SH-SY5Y (cell line): ENCODE measurements around the gene ZNF598.

Experiments
- GATA2 ChIP-seq: IDR thresholded peaks from 2 replicates; pipeline ENCODE4 v1.6.1; 2011; ENCODE audit warnings: mild to moderate bottlenecking, low read depth, low read length
- GATA3 ChIP-seq: IDR thresholded peaks from 2 replicates; pipeline ENCODE4 v1.6.1; 2011; ENCODE audit warnings: low read depth, mild to moderate bottlenecking, low read length, moderate library complexity

Gene ZNF598

DNA sequence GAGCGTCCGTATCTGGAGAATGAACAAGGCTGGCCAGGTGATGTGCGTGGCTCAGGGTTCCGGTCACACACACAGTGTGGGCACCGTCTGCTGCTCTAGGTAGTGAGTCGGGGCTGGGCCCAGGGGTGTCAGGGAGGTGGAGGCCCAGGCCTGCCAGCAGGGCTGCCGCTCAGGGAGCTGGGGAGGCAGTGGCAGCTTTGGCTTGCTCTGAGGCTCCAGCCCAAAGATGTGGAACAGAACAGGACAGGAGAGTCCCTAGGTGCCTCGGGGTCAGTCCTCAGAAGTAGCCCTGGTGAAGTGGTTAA is 33.5 kb downstream of the ZNF598 start:
- TF ChIP-seq GATA2 (no peak), GATA3 (no peak)

DNA sequence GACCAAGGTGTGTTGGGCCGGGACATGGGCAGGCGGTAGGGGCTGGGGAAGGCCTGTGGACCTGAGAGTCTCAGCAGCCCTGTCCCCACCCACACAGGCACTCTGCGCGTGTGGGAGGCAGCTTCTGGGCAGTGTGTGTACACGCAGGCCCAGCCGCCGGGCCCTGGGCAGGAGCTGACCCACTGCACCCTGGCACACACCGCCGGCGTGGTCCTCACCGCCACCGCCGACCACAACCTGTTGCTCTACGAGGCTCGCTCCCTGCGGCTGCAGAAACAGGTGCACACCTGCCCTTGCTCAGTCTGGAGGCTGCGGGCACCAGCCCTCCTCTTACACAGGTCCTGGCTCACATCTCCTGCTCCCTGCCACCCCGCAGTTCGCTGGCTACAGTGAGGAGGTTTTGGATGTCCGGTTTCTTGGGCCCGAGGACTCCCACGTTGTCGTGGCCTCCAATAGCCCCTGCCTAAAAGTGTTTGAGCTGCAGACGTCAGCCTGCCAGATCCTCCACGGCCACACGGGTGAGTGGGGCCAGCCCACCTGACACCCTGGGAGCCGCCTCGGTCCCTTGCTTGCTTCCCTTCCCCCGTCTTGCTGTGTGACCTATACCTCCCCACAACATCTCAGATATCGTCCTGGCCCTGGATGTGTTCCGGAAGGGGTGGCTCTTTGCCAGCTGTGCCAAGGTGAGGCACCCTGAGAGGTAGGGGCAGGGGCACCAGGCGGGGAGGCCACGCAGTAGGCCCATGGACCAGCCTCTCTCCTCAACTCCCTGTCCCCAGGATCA is 34.0 kb downstream of the ZNF598 start:
- no peak for TF ChIP-seq GATA2
- no peak for TF ChIP-seq GATA3

DNA sequence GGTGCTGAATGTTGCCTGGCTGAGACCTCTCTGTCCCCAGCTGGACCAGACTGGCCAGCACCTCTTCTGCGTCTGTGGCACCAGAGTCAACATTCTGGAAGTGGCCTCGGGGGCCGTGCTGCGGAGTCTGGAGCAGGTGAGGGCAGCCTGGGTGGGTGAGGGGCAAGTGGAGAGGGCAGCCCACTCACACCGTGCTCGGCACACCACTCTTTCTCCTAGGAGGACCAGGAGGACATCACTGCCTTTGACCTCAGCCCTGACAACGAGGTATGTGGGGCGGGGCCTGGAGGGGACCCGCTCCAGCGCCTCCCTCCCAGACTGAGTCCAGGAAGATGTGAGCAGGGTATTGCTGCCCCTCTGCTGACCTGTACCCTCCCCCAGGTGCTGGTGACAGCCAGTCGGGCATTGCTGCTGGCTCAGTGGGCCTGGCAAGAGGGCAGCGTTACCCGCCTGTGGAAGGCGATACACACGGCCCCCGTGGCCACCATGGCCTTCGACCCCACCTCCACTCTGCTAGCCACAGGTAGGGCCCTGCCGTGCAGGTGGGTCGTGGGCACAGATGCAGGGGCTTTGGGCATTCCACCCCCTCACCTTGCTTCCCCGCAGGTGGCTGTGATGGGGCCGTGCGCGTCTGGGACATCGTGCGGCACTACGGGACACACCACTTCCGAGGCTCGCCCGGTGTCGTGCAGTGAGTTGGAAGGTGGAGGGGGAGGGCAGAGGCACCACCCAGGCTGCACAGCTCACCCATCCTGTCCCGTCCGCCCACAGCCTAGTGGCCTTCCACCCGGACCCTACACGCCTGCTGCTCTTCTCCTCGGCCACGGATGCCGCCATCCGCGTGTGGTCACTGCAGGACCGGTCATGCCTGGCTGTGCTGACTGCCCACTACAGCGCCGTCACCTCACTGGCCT is 35.2 kb downstream of the ZNF598 start:
- no peak for TF ChIP-seq GATA3
- no peak for TF ChIP-seq GATA2

DNA sequence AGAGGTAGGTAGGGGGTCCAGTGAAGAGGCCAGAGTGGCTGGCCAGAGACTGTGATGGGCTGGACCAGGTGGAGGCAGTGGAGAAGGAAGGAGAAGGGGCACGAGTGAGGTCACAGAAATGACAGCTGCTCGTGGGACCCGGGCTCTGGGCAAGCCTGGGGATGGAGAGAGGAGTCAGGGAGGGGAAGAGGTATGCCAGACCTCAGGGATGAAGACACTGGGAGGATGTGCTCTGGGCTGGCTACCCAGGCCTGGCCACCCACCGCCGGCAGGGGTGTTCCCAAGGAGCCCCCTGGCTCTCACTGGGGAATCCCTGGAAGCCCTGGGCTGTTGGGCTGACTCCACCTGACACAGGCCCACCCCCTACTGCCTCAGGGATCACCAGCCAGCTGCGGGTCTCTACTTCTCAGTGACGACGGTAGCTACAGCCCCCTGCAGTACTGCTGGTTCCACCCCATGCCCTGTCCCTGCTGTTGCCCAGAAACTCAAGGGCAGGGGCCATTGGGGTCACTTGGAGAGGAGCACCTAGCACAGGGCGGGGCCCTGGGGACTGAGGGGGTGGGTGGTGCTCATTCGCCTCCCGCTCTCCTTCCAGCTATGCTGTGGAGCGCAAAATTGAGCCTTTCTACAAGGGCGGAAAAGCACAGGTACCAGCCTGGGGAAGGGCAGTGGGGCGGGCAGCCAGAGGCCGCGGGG is 36.0 kb downstream of the ZNF598 start:
- TF ChIP-seq GATA3 (no peak), GATA2 (no peak)

DNA sequence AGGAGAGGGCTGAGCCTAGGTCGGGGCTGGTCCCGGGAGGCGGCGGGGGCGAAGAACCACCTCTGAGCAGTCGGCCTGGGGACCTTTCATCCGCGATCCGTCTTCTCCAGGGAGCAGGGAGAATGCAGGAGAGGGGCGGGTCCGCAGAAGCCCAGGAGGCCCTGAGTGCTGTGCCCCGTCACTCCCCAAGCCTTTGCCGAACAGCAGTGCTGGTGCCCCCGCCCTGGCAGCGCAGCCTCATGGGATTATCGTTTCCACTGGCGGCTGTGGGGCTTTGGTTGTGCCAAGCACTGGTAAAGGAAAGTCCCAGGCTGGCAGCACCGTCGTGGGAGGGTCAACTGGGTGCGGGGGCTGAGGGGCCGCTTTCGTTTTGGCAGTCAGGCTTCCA is 37.1 kb downstream of the ZNF598 start:
- no peak for TF ChIP-seq GATA3
- TF ChIP-seq GATA2 = no peak

DNA sequence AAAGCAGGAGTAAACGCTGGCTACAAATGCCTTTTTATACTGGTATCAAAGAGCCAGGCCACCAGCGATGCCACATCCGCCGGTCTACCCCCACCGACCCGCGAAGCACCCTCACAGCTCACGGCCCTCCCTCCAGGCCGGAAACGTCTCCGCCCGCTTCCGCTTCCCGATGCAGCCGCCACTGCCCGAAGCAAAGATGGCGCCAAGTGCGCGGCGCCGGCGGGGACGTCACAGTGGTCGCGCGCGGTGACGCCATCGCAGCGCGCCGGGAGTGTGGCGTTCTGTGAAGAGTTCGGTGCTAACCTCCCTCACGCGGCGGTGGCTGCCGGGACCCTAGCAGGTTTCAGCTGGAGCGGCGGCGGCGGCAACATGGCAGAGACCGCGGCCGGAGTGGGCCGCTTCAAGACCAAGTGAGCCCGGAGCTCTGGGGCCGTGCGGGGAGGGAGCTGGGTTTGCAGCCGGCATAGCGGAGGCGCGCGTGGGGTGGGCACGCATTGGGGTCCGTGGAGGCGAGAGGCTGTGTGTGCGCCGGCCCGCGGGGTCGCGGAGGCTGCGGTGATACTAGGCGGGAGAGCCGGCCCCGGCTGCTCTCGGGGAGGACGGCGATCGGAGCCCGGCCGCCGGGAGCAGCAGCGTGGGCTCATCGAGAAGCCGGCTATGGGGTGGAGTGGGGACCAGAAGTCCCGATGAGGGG is 37.7 kb downstream of the ZNF598 start, which contains the start of gene TBL3:
TBL3 (plus strand) TSS at position 258 of the 694 bp plus-strand sequence; CDS start at position 370, 112 bp downstream.
- no peak for TF ChIP-seq GATA3
- peak; percentile 15; the same call in 1 of the 2 replicates for TF ChIP-seq GATA2

DNA sequence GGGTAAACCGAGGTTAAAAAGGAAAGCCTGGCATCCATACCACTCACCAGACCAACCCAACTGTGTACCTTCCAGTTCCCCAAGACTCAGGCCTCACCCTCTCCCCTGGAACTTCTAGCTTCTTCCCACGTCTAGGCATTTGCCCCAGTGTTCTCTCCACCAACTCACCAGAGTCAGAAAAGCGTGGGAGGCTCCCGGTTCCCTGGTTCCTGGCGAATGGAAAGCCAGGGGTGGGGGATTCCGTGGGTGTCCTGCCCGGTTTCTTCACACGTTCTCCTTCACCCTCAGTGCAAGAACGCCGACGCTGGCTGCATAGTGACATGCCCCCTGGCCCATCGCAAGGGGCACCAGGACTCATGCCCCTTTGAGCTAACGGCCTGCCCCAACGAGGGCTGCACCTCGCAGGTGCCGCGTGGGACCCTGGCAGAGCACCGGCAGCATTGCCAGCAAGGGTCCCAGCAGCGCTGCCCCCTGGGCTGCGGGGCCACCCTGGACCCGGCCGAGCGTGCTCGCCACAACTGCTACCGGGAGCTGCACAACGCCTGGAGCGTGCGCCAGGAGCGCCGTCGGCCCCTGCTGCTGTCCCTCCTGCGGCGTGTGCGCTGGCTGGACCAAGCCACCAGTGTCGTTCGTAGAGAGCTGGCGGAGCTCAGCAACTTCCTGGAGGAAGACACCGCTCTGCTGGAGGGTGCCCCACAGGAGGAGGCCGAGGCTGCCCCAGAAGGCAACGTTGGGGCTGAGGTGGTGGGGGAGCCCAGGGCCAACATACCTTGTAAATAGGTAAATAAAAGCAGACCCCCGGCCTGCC is 41.3 kb downstream of the ZNF598 start:
- TF ChIP-seq GATA3 (no peak), GATA2 (no peak)

DNA sequence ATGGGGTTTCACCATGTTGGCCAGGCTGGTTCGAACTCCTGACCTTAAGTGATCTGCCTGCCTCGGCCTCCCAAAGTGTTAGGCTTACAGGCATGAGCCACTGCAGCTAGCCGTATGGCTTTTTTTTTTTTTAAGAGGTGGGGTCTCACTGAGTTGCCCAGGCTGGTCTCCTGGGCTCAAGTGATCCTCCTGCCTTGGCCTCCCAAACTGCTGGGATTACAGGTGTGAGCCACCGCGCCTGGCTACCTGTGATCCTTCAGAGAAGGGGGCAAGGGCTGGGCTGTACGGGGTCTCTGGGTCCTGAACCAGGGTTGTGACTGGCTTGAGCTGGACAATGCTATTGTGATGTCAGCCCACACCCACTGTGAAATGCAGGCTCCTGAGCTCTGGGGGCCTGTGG is 43.2 kb downstream of the ZNF598 start, which contains the start of gene RNF151:
RNF151 (plus strand) TSS at position 397 of the 400 bp plus-strand sequence. CDS start 26 bp downstream, outside the sequence.
- TF ChIP-seq GATA3 (no peak), GATA2 (no peak)

DNA sequence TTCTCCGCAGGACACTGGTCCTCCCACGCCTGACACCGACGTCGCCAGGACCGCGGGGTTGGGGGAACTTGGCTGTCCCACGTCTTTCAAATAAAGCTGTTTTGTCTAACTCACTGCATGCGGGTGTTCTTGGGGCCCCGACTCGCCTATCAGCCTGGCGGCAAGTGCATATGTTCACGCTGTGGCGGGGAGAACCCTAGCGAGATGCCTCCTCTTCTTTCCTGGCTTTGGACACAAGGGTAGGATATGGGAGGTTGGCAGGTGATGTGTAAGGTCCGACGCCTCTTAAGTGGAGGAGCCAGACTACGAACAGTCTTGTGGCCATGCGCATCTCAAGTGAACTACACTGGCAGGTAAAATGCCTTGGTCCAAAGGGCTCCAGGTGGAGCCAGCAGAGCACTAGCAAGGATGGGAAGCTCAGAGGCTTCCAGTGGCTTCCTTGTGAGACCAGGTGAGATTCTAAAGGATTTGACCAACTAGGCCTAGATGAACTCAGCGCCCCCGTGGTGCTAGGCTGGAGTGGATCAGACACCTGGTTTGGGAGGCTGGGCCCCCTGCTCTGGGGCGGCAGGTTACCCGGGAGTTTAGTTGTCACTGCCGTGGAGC is 44.1 kb downstream of the ZNF598 start:
- TF ChIP-seq GATA3 (no peak), GATA2 (no peak)

DNA sequence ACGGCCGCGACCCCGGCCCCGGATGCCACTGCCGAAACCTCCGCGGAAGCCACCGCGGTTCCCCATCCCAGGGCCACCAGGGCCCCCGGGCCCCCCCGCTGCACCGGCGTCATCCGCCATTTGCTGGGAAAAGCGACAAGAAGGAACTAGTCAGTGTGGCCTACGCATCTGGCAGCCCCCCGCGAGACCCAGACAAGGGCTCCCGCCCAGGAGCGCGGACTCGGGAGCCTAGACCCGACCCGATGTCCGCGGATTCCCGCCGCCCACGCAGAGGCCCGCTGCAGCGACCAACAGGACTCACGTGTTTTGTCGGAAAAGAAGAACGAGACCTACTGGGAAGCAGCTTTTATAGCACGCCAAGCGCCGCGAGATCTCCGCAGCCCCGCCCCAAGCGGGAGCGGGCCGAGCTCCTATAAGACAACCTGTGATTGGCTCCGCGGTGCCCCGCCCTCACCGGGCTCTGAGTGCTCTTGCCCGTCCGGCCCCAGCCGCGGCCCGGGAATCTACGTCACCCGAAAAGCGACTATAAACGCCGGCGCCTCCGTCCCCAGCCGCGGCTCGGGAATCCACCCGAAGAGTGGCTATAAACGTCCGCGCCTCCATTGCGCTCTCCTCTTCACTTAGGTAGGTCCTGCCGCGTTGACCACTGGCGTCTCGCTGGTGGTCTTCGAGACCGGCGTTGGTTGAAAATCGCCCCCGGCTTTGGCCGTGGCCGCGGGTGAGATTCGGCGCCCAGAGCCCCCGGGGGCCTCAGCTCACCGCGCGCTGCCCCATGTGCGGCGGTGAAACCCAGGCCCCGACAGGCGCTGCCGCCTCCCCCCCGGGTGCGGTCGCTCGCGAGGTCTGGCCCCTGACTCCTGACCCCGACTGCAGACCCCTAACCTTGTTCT is 44.9 kb downstream of the ZNF598 start, which contains the start of gene RPS2:
RPS2 (minus strand) TSS at position 321 of the 890 bp plus-strand sequence; CDS start at position 120, 201 bp downstream.
- TF ChIP-seq GATA3 (no peak), GATA2 (no peak)

DNA sequence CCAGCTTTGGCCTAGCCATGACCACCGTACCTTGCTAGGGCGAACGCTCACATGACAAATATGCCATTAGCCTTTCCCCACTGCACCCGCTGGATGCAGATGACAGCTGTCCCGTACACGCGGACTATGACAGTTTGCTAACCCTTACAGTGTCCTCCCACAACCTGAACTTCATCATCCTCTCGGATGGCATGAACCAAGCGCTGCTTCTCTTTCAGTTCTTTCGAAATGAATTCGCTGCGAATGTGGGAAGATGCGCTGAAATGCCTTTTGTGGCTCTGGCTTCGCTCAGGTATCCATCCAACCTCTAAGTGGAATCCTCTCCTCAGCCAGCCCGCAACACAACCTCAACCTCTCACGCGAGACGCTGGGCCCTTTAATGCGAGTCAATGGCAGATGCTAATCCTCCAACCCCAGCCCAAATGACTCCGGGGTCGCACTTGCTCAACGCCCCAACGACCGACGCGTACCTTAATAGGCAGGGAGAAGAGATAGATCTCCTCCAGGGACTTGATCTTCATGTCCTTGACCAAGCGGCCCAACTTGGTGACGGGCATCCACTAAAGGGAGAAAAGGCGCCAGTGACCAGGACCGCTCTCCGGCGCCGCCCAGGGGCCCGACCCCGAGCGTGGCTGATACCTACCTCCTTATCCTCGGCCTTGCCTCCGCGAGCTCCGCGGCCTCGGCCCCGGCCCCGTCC is 45.7 kb downstream of the ZNF598 start:
- TF ChIP-seq GATA2 (no peak), GATA3 (no peak)
